CD4-positive, alpha-beta T cell treated with Interleukin-15 for 4 hours (primary cell): Measurements from ENCODE around the gene TMEM239.
"Not testable (repeated sequence)": the region's sequence is repeated elsewhere in the genome, so short reads cannot be mapped to it uniquely, and the experiment has no call there.

Experiments used
- DNase-seq: peaks from one replicate; pipeline ENCODE4 v3.0.0-alpha.2; 2020; ENCODE audit warnings: low spot score

The TMEM239 gene

GRCh38 chr20:2816030-2816582 lies at the start of gene TMEM239:
Gene TMEM239, plus strand, starts transcription at chr20:2816364. Its CDS starts 191 bp downstream, at chr20:2816555.
- no peak for DNase-seq

- DNase-seq: no peak
These were observed 48.2 kb upstream of the TMEM239 start for GRCh38 chr20:2767768-2768631.

GRCh38 chr20:2768632-2769015 lies 47.5 kb upstream of the TMEM239 start:
- no peak for DNase-seq

- not testable (repeated sequence) for DNase-seq
These were observed 46.1 kb upstream of the TMEM239 start for GRCh38 chr20:2770091-2770490.

- no peak for DNase-seq
These were observed 44.5 kb upstream of the TMEM239 start for GRCh38 chr20:2771631-2772080.

GRCh38 chr20:2773812-2774211 lies 42.4 kb upstream of the TMEM239 start:
- no peak for DNase-seq

GRCh38 chr20:2775139-2775538 lies 41.0 kb upstream of the TMEM239 start:
- DNase-seq: no peak

GRCh38 chr20:2778602-2779321 lies 37.4 kb upstream of the TMEM239 start:
- no peak for DNase-seq

- no peak for DNase-seq
These were observed 35.2 kb upstream of the TMEM239 start for GRCh38 chr20:2780948-2781347.

GRCh38 chr20:2783908-2784566 lies 32.1 kb upstream of the TMEM239 start:
- DNase-seq: no peak

- no peak for DNase-seq
These were observed 22.7 kb upstream of the TMEM239 start for GRCh38 chr20:2793471-2793870.

- DNase-seq: no peak
These were observed 21.9 kb upstream of the TMEM239 start for GRCh38 chr20:2794202-2794748.

- no peak for DNase-seq
These were observed 21.2 kb upstream of the TMEM239 start for GRCh38 chr20:2794866-2795447.

- DNase-seq: no peak
These were observed 20.7 kb upstream of the TMEM239 start for GRCh38 chr20:2795451-2795850.

GRCh38 chr20:2796011-2796660 lies 20.0 kb upstream of the TMEM239 start:
- DNase-seq: no peak

GRCh38 chr20:2797136-2797983 lies 18.8 kb upstream of the TMEM239 start:
- DNase-seq: no peak

- DNase-seq: no peak
These were observed 17.9 kb upstream of the TMEM239 start for GRCh38 chr20:2798095-2798805.

GRCh38 chr20:2798814-2799213 lies 17.4 kb upstream of the TMEM239 start:
- no peak for DNase-seq

- DNase-seq: no peak
These were observed 16.9 kb upstream of the TMEM239 start for GRCh38 chr20:2799271-2799670.
